Adrenal gland (tissue), 5 donors: ENCODE measurements around the gene PLBD2.

ENCODE experiments used
- CTCF ChIP-seq, 6 experiments: fragments of 450-650 bp in 4 of 6; fragments of 200-600 bp in 2 of 6; sonication (generic) in 1 of 6; IDR thresholded peaks; 1 replicate in 5 of 6; 2 replicates in 1 of 6; pipeline versions ENCODE4 v1.5.1 to v1.8.0; 2016 to 2021; ENCODE audit warnings: antibody characterized with exemption in 6 of 6, mild to moderate bottlenecking in 2 of 6, moderate library complexity in 1 of 6
- POLR2A ChIP-seq, 2 donors: fragments of 450-650 bp; IDR thresholded peaks; one replicate each; pipeline ENCODE4 v1.6.1; 2017; ENCODE audit warnings: antibody characterized with exemption in 2 of 2, mild to moderate bottlenecking in 2 of 2, moderate library complexity in 1 of 2
- donor health status: DM: no; HTN: no; CAD: no.

GRCh38 chr12:113371808-113372207 lies 13.4 kb downstream of the PLBD2 start:
- TF ChIP-seq CTCF (IDR thresholded peaks at IDR 0.05) = no peak
- TF ChIP-seq POLR2A (IDR thresholded peaks at IDR 0.05) = no peak
